Neural cell (in vitro differentiated cells): ENCODE results near the gene MGME1.

Experiments used
- CTCF ChIP-seq: fragments of 450-650 bp; IDR thresholded peaks from 2 replicates; pipeline ENCODE4 v1.5.1; 2014; ENCODE audit warnings: antibody characterized with exemption, mild to moderate bottlenecking, moderate library complexity; ENCODE audit not compliant: poor library complexity, severe bottlenecking
- EP300 ChIP-seq: fragments of 450-650 bp; conservative IDR thresholded peaks from 2 replicates; pipeline ENCODE4 v1.6.1; 2014; ENCODE audit warnings: antibody characterized with exemption, mild to moderate bottlenecking, moderate library complexity; ENCODE audit not compliant: poor library complexity, severe bottlenecking
- MXI1 ChIP-seq: fragments of 450-650 bp; conservative IDR thresholded peaks from 2 replicates; pipeline ENCODE4 v1.6.1; 2014; ENCODE audit warnings: antibody characterized with exemption, mild to moderate bottlenecking; ENCODE audit not compliant: poor library complexity, severe bottlenecking
- POLR2AphosphoS5 ChIP-seq: IDR thresholded peaks from 2 replicates; pipeline ENCODE4 v1.6.1; 2012
- SMC3 ChIP-seq: fragments of 450-650 bp; conservative IDR thresholded peaks from 2 replicates; pipeline ENCODE4 v1.6.1; 2014; ENCODE audit warnings: antibody characterized with exemption, mild to moderate bottlenecking, moderate library complexity; ENCODE audit not compliant: poor library complexity

GRCh38 chr20:18012901-18013300, 44.1 kb downstream of the MGME1 start:
- no peak for TF ChIP-seq CTCF
- no peak for TF ChIP-seq SMC3
- no peak for TF ChIP-seq POLR2AphosphoS5
- no peak for TF ChIP-seq EP300
- TF ChIP-seq MXI1, result no peak
